Neural progenitor cell (in vitro differentiated cells): ENCODE measurements around the gene RNF40. TPM values are rescaled to one million over a fixed set of nuclear protein-coding genes. Genes with fewer than 3 reads are reported as not detected.

Experiments used
- DNase-seq: peaks from one replicate; pipeline ENCODE4 v3.0.0-alpha.2; 2016; ENCODE audit warnings: low spot score
- H2AFZ ChIP-seq: fragments of 200-600 bp; sonication (generic); replicated peaks from 2 replicates; pipeline ENCODE4 v1.6.1; 2016; ENCODE audit warnings: antibody characterized with exemption
- H3F3A ChIP-seq: fragments of 200-600 bp; sonication (generic); 2 replicates; pipeline ENCODE4 v1.6.1; 2016; ENCODE audit warnings: antibody characterized with exemption, low read depth
- H3K27ac ChIP-seq: fragments of 200-600 bp; sonication (generic); 2 replicates; pipeline ENCODE4 v1.5.1; 2016; ENCODE audit warnings: mild to moderate bottlenecking
- H3K27me3 ChIP-seq: fragments of 200-600 bp; sonication (generic); 2 replicates; pipeline ENCODE4 v1.6.1; 2016; ENCODE audit warnings: mild to moderate bottlenecking, moderate library complexity
- H3K36me3 ChIP-seq: fragments of 200-600 bp; sonication (generic); 2 replicates; pipeline ENCODE4 v1.5.1; 2016
- H3K4me1 ChIP-seq: fragments of 200-600 bp; sonication (generic); 2 replicates; pipeline ENCODE4 v1.6.1; 2016; ENCODE audit warnings: mixed run types
- H3K4me2 ChIP-seq: fragments of 200-600 bp; sonication (generic); 2 replicates; pipeline ENCODE4 v1.6.1; 2016
- H3K4me3 ChIP-seq: fragments of 200-600 bp; sonication (generic); 2 replicates; pipeline ENCODE4 v1.5.1; 2016
- H3K79me2 ChIP-seq: fragments of 200-600 bp; sonication (generic); 2 replicates; pipeline ENCODE4 v1.6.1; 2016; ENCODE audit warnings: low read depth
- H3K9ac ChIP-seq: fragments of 200-600 bp; sonication (generic); 2 replicates; pipeline ENCODE4 v1.6.1; 2016
- H3K9me3 ChIP-seq: fragments of 200-600 bp; sonication (generic); 2 replicates; pipeline ENCODE4 v1.5.1; 2016; ENCODE audit warnings: low read depth
- H4K20me1 ChIP-seq: fragments of 200-600 bp; sonication (generic); 2 replicates; pipeline ENCODE4 v1.6.1; 2016; ENCODE audit warnings: low read depth
- H3K27ac Mint-ChIP-seq: 3 replicates; pipeline ENCODE4 v1.8.0; 2021; ENCODE audit warnings: mixed read lengths
- H3K27me3 Mint-ChIP-seq: 2 replicates; pipeline ENCODE4 v1.8.0; 2022; ENCODE audit warnings: low read depth, mild to moderate bottlenecking, inconsistent platforms, moderate library complexity, mixed read lengths; ENCODE audit not compliant: insufficient read depth
- H3K36me3 Mint-ChIP-seq: 3 replicates; pipeline ENCODE4 v1.8.0; 2021; ENCODE audit warnings: mixed read lengths
- H3K4me1 Mint-ChIP-seq: 3 replicates; pipeline ENCODE4 v1.8.0; 2021; ENCODE audit warnings: mixed read lengths
- H3K4me3 Mint-ChIP-seq: 3 replicates; pipeline ENCODE4 v1.8.0; 2021; ENCODE audit warnings: mild to moderate bottlenecking, moderate library complexity, mixed read lengths
- H3K9me3 Mint-ChIP-seq: 3 replicates; pipeline ENCODE4 v1.8.0; 2020; ENCODE audit warnings: mixed read lengths
- EZH2 ChIP-seq: fragments of 200-600 bp; sonication (generic); IDR thresholded peaks from 2 replicates; pipeline ENCODE4 v1.6.1; 2017; ENCODE audit warnings: antibody characterized with exemption, mild to moderate bottlenecking, moderate library complexity
- EZH2phosphoT487 ChIP-seq: fragments of 200-600 bp; sonication (generic); IDR thresholded peaks from 2 replicates; pipeline ENCODE4 v1.6.1; 2017; ENCODE audit warnings: antibody characterized with exemption
- total RNA-seq: library from RNA; depleted of rRNA; stranded (reverse); fragments of >200 nt; gene quantifications from 2 replicates; pipeline ENCODE4 v1.2.3, GENCODE V29; 2015; ENCODE audit warnings: low replicate concordance
- TF ChIP-seq, protein P1 (sequence below): fragments of 200-600 bp; sonication (generic); IDR thresholded peaks from 2 replicates; pipeline ENCODE4 v1.5.1; 2017; ENCODE audit warnings: antibody characterized with exemption, mild to moderate bottlenecking

The RNF40 gene
- total RNA-seq, 1 donor from 2014 or later = 45.6 TPM

DNA sequence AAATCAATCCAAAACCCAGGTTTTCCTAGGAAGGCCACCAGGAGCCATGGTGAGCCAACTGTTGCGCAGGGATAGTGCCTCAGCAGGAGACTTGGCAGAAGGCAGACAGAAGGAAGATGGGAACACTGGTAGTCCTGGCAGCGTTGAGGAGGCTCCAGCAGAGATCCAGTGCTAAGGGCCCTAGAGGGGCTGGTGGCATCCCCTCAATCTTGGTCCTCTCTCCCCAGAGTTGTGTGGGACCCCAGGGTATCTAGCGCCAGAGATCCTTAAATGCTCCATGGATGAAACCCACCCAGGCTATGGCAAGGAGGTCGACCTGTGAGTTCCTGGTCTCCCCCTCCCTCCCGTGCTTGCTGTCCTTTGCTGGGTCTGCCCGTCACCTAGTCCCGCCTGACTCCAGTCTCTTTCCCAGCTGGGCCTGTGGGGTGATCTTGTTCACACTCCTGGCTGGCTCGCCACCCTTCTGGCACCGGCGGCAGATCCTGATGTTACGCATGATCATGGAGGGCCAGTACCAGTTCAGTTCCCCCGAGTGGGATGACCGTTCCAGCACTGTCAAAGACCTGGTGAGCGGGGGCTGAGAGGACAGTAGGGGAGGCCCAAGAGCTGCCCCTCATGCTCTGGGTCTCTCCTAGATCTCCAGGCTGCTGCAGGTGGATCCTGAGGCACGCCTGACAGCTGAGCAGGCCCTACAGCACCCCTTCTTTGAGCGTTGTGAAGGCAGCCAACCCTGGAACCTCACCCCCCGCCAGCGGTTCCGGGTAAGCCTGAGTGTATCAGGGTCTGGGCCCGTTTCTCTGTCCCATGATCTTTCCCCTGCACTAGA is 6.0 kb upstream of the RNF40 start:
- TF ChIP-seq EZH2phosphoT487 = no peak
- no peak for TF ChIP-seq EZH2
- TF ChIP-seq, protein P1, sequence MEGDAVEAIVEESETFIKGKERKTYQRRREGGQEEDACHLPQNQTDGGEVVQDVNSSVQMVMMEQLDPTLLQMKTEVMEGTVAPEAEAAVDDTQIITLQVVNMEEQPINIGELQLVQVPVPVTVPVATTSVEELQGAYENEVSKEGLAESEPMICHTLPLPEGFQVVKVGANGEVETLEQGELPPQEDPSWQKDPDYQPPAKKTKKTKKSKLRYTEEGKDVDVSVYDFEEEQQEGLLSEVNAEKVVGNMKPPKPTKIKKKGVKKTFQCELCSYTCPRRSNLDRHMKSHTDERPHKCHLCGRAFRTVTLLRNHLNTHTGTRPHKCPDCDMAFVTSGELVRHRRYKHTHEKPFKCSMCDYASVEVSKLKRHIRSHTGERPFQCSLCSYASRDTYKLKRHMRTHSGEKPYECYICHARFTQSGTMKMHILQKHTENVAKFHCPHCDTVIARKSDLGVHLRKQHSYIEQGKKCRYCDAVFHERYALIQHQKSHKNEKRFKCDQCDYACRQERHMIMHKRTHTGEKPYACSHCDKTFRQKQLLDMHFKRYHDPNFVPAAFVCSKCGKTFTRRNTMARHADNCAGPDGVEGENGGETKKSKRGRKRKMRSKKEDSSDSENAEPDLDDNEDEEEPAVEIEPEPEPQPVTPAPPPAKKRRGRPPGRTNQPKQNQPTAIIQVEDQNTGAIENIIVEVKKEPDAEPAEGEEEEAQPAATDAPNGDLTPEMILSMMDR = no peak
- H3K4me2 ChIP-seq = no peak overlapping the region
- H2AFZ ChIP-seq = no peak overlapping the region
- no peaks in the 10 kb centered on the region for H3K9me3 ChIP-seq
- H3F3A ChIP-seq = peaks cover 9% of the 10 kb centered on the region
- H3K4me1 Mint-ChIP-seq = peaks cover 12% of the 10 kb centered on the region
- no peak overlapping the region for H3K27ac ChIP-seq
- H3K4me3 Mint-ChIP-seq = no peak overlapping the region
- H3K79me2 ChIP-seq = no peaks in the 10 kb centered on the region
- H3K9me3 Mint-ChIP-seq = no peaks in the 10 kb centered on the region
- no peak overlapping the region for H3K9ac ChIP-seq
- peaks cover 13% of the 10 kb centered on the region for H3K36me3 Mint-ChIP-seq
- no peak for DNase-seq
- H4K20me1 ChIP-seq = peaks cover 10% of the 10 kb centered on the region
- H3K27me3 ChIP-seq = no peaks in the 10 kb centered on the region
- H3K27ac Mint-ChIP-seq = no peak overlapping the region
- H3K27me3 Mint-ChIP-seq = peaks cover 11% of the 10 kb centered on the region
- no peak overlapping the region for H3K4me3 ChIP-seq
- no peaks in the 10 kb centered on the region for H3K36me3 ChIP-seq
- H3K4me1 ChIP-seq = peaks cover 5% of the 10 kb centered on the region

DNA sequence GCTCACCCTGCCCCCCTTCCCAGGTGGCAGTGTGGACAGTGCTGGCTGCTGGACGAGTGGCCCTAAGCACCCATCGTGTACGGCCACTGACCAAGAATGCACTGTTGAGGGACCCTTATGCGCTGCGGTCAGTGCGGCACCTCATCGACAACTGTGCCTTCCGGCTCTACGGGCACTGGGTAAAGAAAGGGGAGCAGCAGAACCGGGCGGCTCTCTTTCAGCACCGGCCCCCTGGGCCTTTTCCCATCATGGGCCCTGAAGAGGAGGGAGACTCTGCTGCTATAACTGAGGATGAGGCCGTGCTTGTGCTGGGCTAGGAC is 5.4 kb upstream of the RNF40 start:
- Mint-ChIP-seq H3K4me1 (peaks cover 13% of the 10 kb centered on the region), H3K9me3 (no peaks in the 10 kb centered on the region), H3K36me3 (peaks cover 10% of the 10 kb centered on the region), H3K4me3 (no peak overlapping the region), H3K27me3 (peaks cover 11% of the 10 kb centered on the region), H3K27ac (no peak overlapping the region)
- Histone ChIP-seq H2AFZ (no peak overlapping the region), H3K36me3 (no peaks in the 10 kb centered on the region), H3K4me1 (peaks cover 5% of the 10 kb centered on the region), H3K4me2 (no peak overlapping the region), H3K9me3 (no peaks in the 10 kb centered on the region), H3K4me3 (no peak overlapping the region), H4K20me1 (peaks cover 10% of the 10 kb centered on the region), H3K27me3 (no peaks in the 10 kb centered on the region), H3K79me2 (no peaks in the 10 kb centered on the region), H3F3A (peaks cover 14% of the 10 kb centered on the region), H3K27ac (no peak overlapping the region), H3K9ac (no peak overlapping the region)
- TF ChIP-seq, protein P1 = no peak
- no peak for TF ChIP-seq EZH2
- TF ChIP-seq EZH2phosphoT487 = no peak
- DNase-seq = no peak

DNA sequence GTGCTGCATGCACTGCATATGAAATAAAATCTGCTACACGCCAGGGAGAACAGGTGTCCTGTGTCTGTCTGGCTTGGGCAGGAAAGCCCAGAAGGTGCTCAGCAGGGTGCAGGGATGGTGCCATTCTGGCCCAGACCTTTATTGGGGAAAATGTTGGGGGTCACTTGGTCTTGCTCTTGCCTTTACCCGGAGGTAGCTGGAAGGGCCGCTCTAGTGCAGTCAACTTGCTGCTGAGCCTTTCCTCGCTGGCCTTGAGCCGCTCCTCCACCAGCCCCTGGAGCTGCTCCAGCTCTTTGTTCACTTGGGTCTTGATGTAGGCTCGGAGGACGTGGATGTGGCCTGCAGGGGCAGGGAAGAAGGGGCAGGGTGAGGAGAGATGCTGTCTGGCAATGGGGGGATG is 4.8 kb upstream of the RNF40 start:
- peaks cover 10% of the 10 kb centered on the region for H4K20me1 ChIP-seq
- H3K27me3 Mint-ChIP-seq = peaks cover 11% of the 10 kb centered on the region
- H3K9me3 ChIP-seq = no peaks in the 10 kb centered on the region
- no peak for DNase-seq
- H2AFZ ChIP-seq = no peak overlapping the region
- TF ChIP-seq EZH2phosphoT487 = no peak
- TF ChIP-seq EZH2 = no peak
- TF ChIP-seq, protein P1 = no peak
- peaks cover 5% of the 10 kb centered on the region for H3K4me1 ChIP-seq
- no peak overlapping the region for H3K9ac ChIP-seq
- no peak overlapping the region for H3K27ac ChIP-seq
- no peak overlapping the region for H3K4me3 Mint-ChIP-seq
- no peak overlapping the region for H3K4me2 ChIP-seq
- no peak overlapping the region for H3K27ac Mint-ChIP-seq
- H3K79me2 ChIP-seq = peaks cover under 1% of the 10 kb centered on the region
- no peaks in the 10 kb centered on the region for H3K9me3 Mint-ChIP-seq
- no peak overlapping the region for H3K4me3 ChIP-seq
- no peaks in the 10 kb centered on the region for H3K36me3 ChIP-seq
- peaks cover 13% of the 10 kb centered on the region for H3K4me1 Mint-ChIP-seq
- no peaks in the 10 kb centered on the region for H3K27me3 ChIP-seq
- H3K36me3 Mint-ChIP-seq = peaks cover 10% of the 10 kb centered on the region
- H3F3A ChIP-seq = peaks cover 16% of the 10 kb centered on the region
